Liver (tissue), 9 donors: ENCODE data around the gene CREBBP. TPM values are rescaled to one million over a fixed set of nuclear protein-coding genes. Genes with fewer than 3 reads are reported as not detected.

Source experiments
- DNase-seq: peaks from one replicate; pipeline ENCODE4 v3.0.0-alpha.2; 2017; ENCODE audit warnings: low spot score
- H3K27ac ChIP-seq, 2 donors: one replicate each; pipeline ENCODE4 v1.7.0; 2013; ENCODE audit warnings: inconsistent platforms in 2 of 2, low read length in 2 of 2, control low read depth in 1 of 2, low read depth in 1 of 2, mild to moderate bottlenecking in 1 of 2
- H3K27me3 ChIP-seq, 4 donors: one replicate each; pipeline versions ENCODE4 v1.6.1 to v1.7.0; 2013; ENCODE audit warnings: low read length in 3 of 4, inconsistent platforms in 1 of 4, mild to moderate bottlenecking in 1 of 4, moderate library complexity in 1 of 4; ENCODE audit not compliant: control insufficient read depth in 4 of 4, insufficient read depth in 4 of 4
- H3K36me3 ChIP-seq, 4 donors: one replicate each; pipeline versions ENCODE4 v1.6.1 to v1.7.0; 2013; ENCODE audit warnings: low read length in 3 of 4, mild to moderate bottlenecking in 3 of 4, low read depth in 1 of 4, moderate library complexity in 1 of 4; ENCODE audit not compliant: control insufficient read depth in 4 of 4, insufficient read depth in 3 of 4
- H3K4me1 ChIP-seq, 4 donors: one replicate each; pipeline versions ENCODE4 v1.6.1 to v1.7.0; 2013; ENCODE audit warnings: low read length in 3 of 4, mild to moderate bottlenecking in 3 of 4, moderate library complexity in 1 of 4; ENCODE audit not compliant: control insufficient read depth in 4 of 4, insufficient read depth in 4 of 4
- H3K4me3 ChIP-seq, 3 donors: one replicate each; pipeline versions ENCODE4 v1.6.1 to v1.7.0; 2013; ENCODE audit warnings: low read length in 3 of 3, control low read depth in 1 of 3, low read depth in 1 of 3, mild to moderate bottlenecking in 1 of 3
- H3K9ac ChIP-seq, 2 donors: one replicate each; pipeline ENCODE4 v1.7.0; 2013; ENCODE audit warnings: low read length in 2 of 2, mild to moderate bottlenecking in 2 of 2, moderate library complexity in 2 of 2, control low read depth in 1 of 2, low read depth in 1 of 2
- H3K9me3 ChIP-seq, 4 donors: one replicate each; pipeline versions ENCODE4 v1.6.1 to v1.7.0; 2013; ENCODE audit warnings: low read length in 3 of 4; ENCODE audit not compliant: control insufficient read depth in 4 of 4
- EGR1 ChIP-seq, 2 donors: IDR thresholded peaks; 2 replicates each; pipeline ENCODE4 v1.6.1; 2016 to 2018; ENCODE audit warnings: antibody characterized with exemption in 2 of 2, low read depth in 2 of 2
- FOXA1 ChIP-seq: IDR thresholded peaks from 2 replicates; pipeline ENCODE4 v1.6.1; 2016; ENCODE audit warnings: antibody characterized with exemption
- FOXA2 ChIP-seq: IDR thresholded peaks from 2 replicates; pipeline ENCODE4 v1.6.1; 2016; ENCODE audit warnings: antibody characterized with exemption
- GABPA ChIP-seq, 2 donors: IDR thresholded peaks in 1 of 2; conservative IDR thresholded peaks in 1 of 2; 2 replicates each; pipeline ENCODE4 v1.6.1; 2016; ENCODE audit warnings: antibody characterized with exemption in 2 of 2, mild to moderate bottlenecking in 1 of 2, moderate library complexity in 1 of 2
- HNF4A ChIP-seq, 2 donors: conservative IDR thresholded peaks; 2 replicates each; pipeline ENCODE4 v1.6.1; 2016; ENCODE audit warnings: antibody characterized with exemption in 2 of 2, mild to moderate bottlenecking in 2 of 2
- HNF4G ChIP-seq: IDR thresholded peaks from 2 replicates; pipeline ENCODE4 v1.6.1; 2016; ENCODE audit warnings: antibody characterized with exemption
- JUND ChIP-seq, 2 donors: IDR thresholded peaks; 2 replicates each; pipeline ENCODE4 v1.6.1; 2016; ENCODE audit warnings: antibody characterized with exemption in 2 of 2
- NR2F2 ChIP-seq: IDR thresholded peaks from 2 replicates; pipeline ENCODE4 v1.6.1; 2016; ENCODE audit warnings: antibody characterized with exemption
- RAD21 ChIP-seq, 2 donors: IDR thresholded peaks; 2 replicates each; pipeline ENCODE4 v1.6.1; 2016; ENCODE audit warnings: antibody characterized with exemption in 2 of 2, mild to moderate bottlenecking in 2 of 2
- REST ChIP-seq: IDR thresholded peaks from 2 replicates; pipeline ENCODE4 v1.6.1; 2016; ENCODE audit warnings: antibody characterized with exemption, mild to moderate bottlenecking
- RXRA ChIP-seq, 2 donors: IDR thresholded peaks; 2 replicates each; pipeline ENCODE4 v1.6.1; 2017 to 2018; ENCODE audit warnings: antibody characterized with exemption in 2 of 2, mild to moderate bottlenecking in 1 of 2
- SP1 ChIP-seq: IDR thresholded peaks from 2 replicates; pipeline ENCODE4 v1.6.1; 2018; ENCODE audit warnings: antibody characterized with exemption, mild to moderate bottlenecking
- YY1 ChIP-seq: IDR thresholded peaks from 2 replicates; pipeline ENCODE4 v1.6.1; 2016; ENCODE audit warnings: antibody characterized with exemption, mild to moderate bottlenecking
- ZBTB33 ChIP-seq: IDR thresholded peaks from 2 replicates; pipeline ENCODE4 v1.6.1; 2016; ENCODE audit warnings: antibody characterized with exemption
- WGBS: extraction: QIAGEN DNeasy Blood & Tissue Kit; methylation state at CpG from one replicate; pipeline ENCODE4 v1.1.7; 2013; 5-methylcytosine and 5-hydroxymethylcytosine counted together
- polyA plus RNA-seq, 2 donors: library from polyadenylated mRNA; stranded (reverse) in 1 of 2; unstranded in 1 of 2; fragments of 200-250 nt in 1 of 2; fragments of >200 nt in 1 of 2; fragmentation: Nextera tagmentation in 1 of 2; extraction: Ambion mirVana in 1 of 2; gene quantifications; one replicate each; pipeline versions ENCODE4 v1.2.1 to v1.2.3, GENCODE V29; 2013 to 2015
- total RNA-seq, 2 donors: library from RNA; depleted of rRNA; stranded (reverse); fragments of >200 nt; gene quantifications; one replicate each; pipeline ENCODE4 v1.2.3, GENCODE V29; 2014
- TF ChIP-seq, protein P1 (sequence below): fragments of 150-350 bp; IDR thresholded peaks from 2 replicates; pipeline ENCODE4 v1.5.1; 2017; ENCODE audit warnings: improper control_type of control experiment, low read depth, low read length; ENCODE audit not compliant: missing input control
- TF ChIP-seq, protein P2 (sequence below): IDR thresholded peaks from 2 replicates; pipeline ENCODE4 v1.6.1; 2016; ENCODE audit warnings: antibody characterized with exemption
- donor health status: healthy.
- donor health status: healthy.
- donor health status: healthy.
- donor health status: healthy.
- donor health status: healthy.

The CREBBP gene
- total and polyA plus RNA-seq, 4 donors = 7.0 to 25.8 (median 19.5) TPM

DNA sequence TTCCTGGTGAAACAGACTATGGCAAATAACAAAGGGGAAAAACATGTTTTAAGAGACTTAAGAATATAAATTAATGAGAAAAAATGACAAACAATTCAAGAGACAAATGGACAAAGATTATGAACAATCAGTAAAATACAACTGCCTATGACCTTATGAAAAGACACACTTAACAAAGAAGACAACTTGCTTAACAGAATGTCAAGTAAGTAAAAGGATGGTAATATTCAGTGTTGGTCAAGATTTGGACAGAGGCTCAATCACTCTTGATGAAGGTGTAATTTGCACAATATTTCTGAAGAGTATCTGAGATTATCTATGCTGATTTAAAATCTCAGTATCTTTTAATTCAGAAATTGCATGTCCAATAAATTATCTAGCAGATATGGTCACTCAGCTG lies 34.4 kb downstream of the CREBBP start:
- peaks cover 3 to 30% (median 11%) of the 10 kb centered on the region in 4 donors for H3K4me1 ChIP-seq
- no peak overlapping the region for H3K4me3 ChIP-seq
- H3K9ac ChIP-seq = no peak overlapping the region
- TF ChIP-seq HNF4A (conservative IDR thresholded peaks at IDR 0.05) (no peak), ZBTB33 (no peak), NR2F2 (no peak), SP1 (no peak), FOXA2 (no peak), RXRA (IDR thresholded peaks at IDR 0.05) (no peak), YY1 (no peak), GABPA (IDR thresholded peaks at IDR 0.05 in 1 of 2, conservative IDR thresholded peaks at IDR 0.05 in 1 of 2) (no peak), EGR1 (IDR thresholded peaks at IDR 0.05; ENCODE audit: low read depth in 2 of 2) (no peak), JUND (IDR thresholded peaks at IDR 0.05) (no peak), RAD21 (IDR thresholded peaks at IDR 0.05) (no peak), REST (no peak), FOXA1 (no peak)
- TF ChIP-seq, protein P1, sequence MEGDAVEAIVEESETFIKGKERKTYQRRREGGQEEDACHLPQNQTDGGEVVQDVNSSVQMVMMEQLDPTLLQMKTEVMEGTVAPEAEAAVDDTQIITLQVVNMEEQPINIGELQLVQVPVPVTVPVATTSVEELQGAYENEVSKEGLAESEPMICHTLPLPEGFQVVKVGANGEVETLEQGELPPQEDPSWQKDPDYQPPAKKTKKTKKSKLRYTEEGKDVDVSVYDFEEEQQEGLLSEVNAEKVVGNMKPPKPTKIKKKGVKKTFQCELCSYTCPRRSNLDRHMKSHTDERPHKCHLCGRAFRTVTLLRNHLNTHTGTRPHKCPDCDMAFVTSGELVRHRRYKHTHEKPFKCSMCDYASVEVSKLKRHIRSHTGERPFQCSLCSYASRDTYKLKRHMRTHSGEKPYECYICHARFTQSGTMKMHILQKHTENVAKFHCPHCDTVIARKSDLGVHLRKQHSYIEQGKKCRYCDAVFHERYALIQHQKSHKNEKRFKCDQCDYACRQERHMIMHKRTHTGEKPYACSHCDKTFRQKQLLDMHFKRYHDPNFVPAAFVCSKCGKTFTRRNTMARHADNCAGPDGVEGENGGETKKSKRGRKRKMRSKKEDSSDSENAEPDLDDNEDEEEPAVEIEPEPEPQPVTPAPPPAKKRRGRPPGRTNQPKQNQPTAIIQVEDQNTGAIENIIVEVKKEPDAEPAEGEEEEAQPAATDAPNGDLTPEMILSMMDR = no peak
- TF ChIP-seq, protein P2, sequence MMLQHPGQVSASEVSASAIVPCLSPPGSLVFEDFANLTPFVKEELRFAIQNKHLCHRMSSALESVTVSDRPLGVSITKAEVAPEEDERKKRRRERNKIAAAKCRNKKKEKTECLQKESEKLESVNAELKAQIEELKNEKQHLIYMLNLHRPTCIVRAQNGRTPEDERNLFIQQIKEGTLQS = no peak
- DNase-seq = no peak
- H3K27me3 ChIP-seq = no peaks in the 10 kb centered on the region
- no peaks in the 10 kb centered on the region for H3K9me3 ChIP-seq
- peaks cover 1 to 18% (median 5%) of the 10 kb centered on the region in 4 donors for H3K36me3 ChIP-seq
- no peak overlapping the region for H3K27ac ChIP-seq

GRCh38 chr16:3842994-3843393 lies 37.5 kb downstream of the CREBBP start:
- Histone ChIP-seq H3K27me3 (no peaks in the 10 kb centered on the region), H3K9me3 (no peaks in the 10 kb centered on the region), H3K4me1 (peaks cover 2 to 27% (median 11%) of the 10 kb centered on the region in 4 donors), H3K27ac (no peak overlapping the region), H3K4me3 (no peak overlapping the region), H3K9ac (no peak overlapping the region), H3K36me3 (peaks cover 0 to under 1% (median 0%) of the 10 kb centered on the region in 4 donors)
- TF ChIP-seq RAD21 (IDR thresholded peaks at IDR 0.05) = no peak
- TF ChIP-seq HNF4A (conservative IDR thresholded peaks at IDR 0.05) = peak; percentile 19 to 21
- TF ChIP-seq YY1 = peak; percentile 15
- no peak for TF ChIP-seq NR2F2
- TF ChIP-seq HNF4G = no peak
- peak in 1 of 2 donors; percentile 26 for TF ChIP-seq RXRA (IDR thresholded peaks at IDR 0.05)
- no peak for TF ChIP-seq FOXA1
- DNase-seq = no peak
- WGBS = 36% methylated on average over 3 of the region's 3 CpGs
